ENCODE data around the gene LPAR6.

LPAR6 gene

GRCh38 chr13:48448959-48449614 lies 36.2 kb upstream of the LPAR6 start:
- H3K4me1 ChIP-seq (ENCODE audit: insufficient read depth, poor library complexity, severe bottlenecking), result peaks cover 30% of the 10 kb centered on the region
- TF ChIP-seq CTCF (IDR thresholded peaks at IDR 0.05; ENCODE audit: poor library complexity, severe bottlenecking), result no peak
- H3K4me3 ChIP-seq (ENCODE audit: severe bottlenecking), result no peak overlapping the region
- H3K27ac ChIP-seq (ENCODE audit: poor library complexity, severe bottlenecking), result peak overlapping the region; percentile 76
- H3K9me3 ChIP-seq (ENCODE audit: severe bottlenecking), result no peaks in the 10 kb centered on the region
- DNase-seq (ENCODE audit: low spot score) (no peak), ATAC-seq (ENCODE audit: low read depth) (0 out of 3 replicates have a peak, but pooled peaks have one; percentile 25)
- H3K36me3 ChIP-seq (ENCODE audit: low read depth), result peaks cover 9% of the 10 kb centered on the region
- no peaks in the 10 kb centered on the region for H3K27me3 ChIP-seq (ENCODE audit: insufficient read depth, poor library complexity, severe bottlenecking)

- H3K36me3 ChIP-seq (ENCODE audit: low read depth), result peaks cover 7% of the 10 kb centered on the region
- peak overlapping the region; percentile 76 for H3K27ac ChIP-seq (ENCODE audit: poor library complexity, severe bottlenecking)
- H3K4me1 ChIP-seq (ENCODE audit: insufficient read depth, poor library complexity, severe bottlenecking), result peaks cover 30% of the 10 kb centered on the region
- TF ChIP-seq CTCF (IDR thresholded peaks at IDR 0.05; ENCODE audit: poor library complexity, severe bottlenecking), result no peak
- ATAC-seq (ENCODE audit: low read depth) (no peak), DNase-seq (ENCODE audit: low spot score) (no peak)
- no peaks in the 10 kb centered on the region for H3K9me3 ChIP-seq (ENCODE audit: severe bottlenecking)
- no peaks in the 10 kb centered on the region for H3K27me3 ChIP-seq (ENCODE audit: insufficient read depth, poor library complexity, severe bottlenecking)
- no peak overlapping the region for H3K4me3 ChIP-seq (ENCODE audit: severe bottlenecking)
These were observed 35.5 kb upstream of the LPAR6 start for GRCh38 chr13:48448285-48448958.

DNA sequence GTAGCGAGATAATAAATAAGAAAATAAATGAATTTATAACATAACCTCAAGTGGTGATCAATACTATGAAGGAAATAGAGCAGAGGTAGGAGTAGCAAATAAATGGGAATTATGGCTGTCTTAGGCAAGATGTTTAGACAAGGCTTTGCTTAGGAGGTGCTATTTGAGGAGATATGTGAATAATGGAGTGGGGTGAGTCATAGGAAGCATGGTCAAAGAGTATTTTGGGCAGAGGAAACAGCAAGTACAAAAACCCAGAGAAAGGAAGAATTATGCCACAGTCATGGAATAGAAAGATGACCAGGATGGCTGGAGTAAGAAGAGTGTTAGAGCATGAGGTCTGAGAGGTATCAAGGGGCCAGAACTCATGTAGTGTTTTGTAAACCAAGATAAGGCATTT lies 33.6 kb upstream of the LPAR6 start:
- H3K9me3 ChIP-seq (ENCODE audit: severe bottlenecking), result no peaks in the 10 kb centered on the region
- DNase-seq (ENCODE audit: low spot score) (no peak), ATAC-seq (ENCODE audit: low read depth) (peak; percentile 73)
- H3K27me3 ChIP-seq (ENCODE audit: insufficient read depth, poor library complexity, severe bottlenecking), result no peaks in the 10 kb centered on the region
- H3K27ac ChIP-seq (ENCODE audit: poor library complexity, severe bottlenecking), result peak overlapping the region; percentile 39
- no peak for TF ChIP-seq CTCF (IDR thresholded peaks at IDR 0.05; ENCODE audit: poor library complexity, severe bottlenecking)
- H3K36me3 ChIP-seq (ENCODE audit: low read depth), result no peaks in the 10 kb centered on the region
- no peak overlapping the region for H3K4me3 ChIP-seq (ENCODE audit: severe bottlenecking)
- peaks cover 30% of the 10 kb centered on the region for H3K4me1 ChIP-seq (ENCODE audit: insufficient read depth, poor library complexity, severe bottlenecking)

- peaks cover 18% of the 10 kb centered on the region for H3K4me1 ChIP-seq (ENCODE audit: insufficient read depth, poor library complexity, severe bottlenecking)
These were observed 30.7 kb upstream of the LPAR6 start for GRCh38 chr13:48443442-48444208.

More at GRCh38 chr13:48443442-48444208, 30.7 kb upstream of the LPAR6 start:
- Histone ChIP-seq H3K27me3 (ENCODE audit: insufficient read depth, poor library complexity, severe bottlenecking) (no peaks in the 10 kb centered on the region), H3K4me3 (ENCODE audit: severe bottlenecking) (no peak overlapping the region), H3K36me3 (ENCODE audit: low read depth) (no peaks in the 10 kb centered on the region), H3K27ac (ENCODE audit: poor library complexity, severe bottlenecking) (no peak overlapping the region), H3K9me3 (ENCODE audit: severe bottlenecking) (no peaks in the 10 kb centered on the region)
- no peak for TF ChIP-seq CTCF (IDR thresholded peaks at IDR 0.05; ENCODE audit: poor library complexity, severe bottlenecking)
- ATAC-seq (ENCODE audit: low read depth) (no peak), DNase-seq (ENCODE audit: low spot score) (no peak)

All from RWPE2 (cell line).